Right kidney (tissue), 1 donor: ENCODE results near the gene TYW1B.
"Not testable (repeated sequence)": the region's sequence is repeated elsewhere in the genome, so short reads cannot be mapped to it uniquely, and the experiment has no call there.

ENCODE experiments used
- DNase-seq: peaks from one replicate; pipeline ENCODE4 v3.0.0-alpha.2; 2016

Gene TYW1B

GRCh38 chr7:72546586-72547237, 281.3 kb downstream of the TYW1B start:
- DNase-seq: not testable (repeated sequence)

GRCh38 chr7:72544531-72544930, 283.5 kb downstream of the TYW1B start:
- DNase-seq: not testable (repeated sequence)

- no peak for DNase-seq
Measured at GRCh38 chr7:72540923-72541322, 287.1 kb downstream of the TYW1B start.

DNA sequence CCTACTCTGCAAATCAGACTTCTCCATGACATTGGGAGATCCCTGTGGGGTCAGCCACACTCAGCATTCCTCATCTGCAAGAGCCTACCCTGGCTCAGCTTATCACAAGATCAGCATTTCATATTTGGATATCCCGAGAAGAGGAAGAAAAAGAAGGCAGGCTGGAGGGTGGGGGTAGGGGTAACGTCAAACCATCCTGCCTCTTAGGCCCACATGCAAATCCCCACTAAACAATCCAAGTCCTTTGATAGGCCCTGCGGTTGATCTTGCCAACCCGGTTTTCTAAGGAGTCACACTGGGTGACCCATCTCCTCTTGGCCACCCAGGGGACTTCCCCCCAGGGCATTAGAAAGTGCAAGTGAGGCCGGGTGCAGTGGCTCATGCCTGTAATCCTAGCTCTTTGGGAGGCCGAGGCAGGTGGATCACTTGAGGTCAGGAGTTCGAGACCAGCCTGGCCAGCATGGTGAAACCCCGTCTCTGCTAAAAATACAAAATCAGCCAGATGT, 287.8 kb downstream of the TYW1B start:
- DNase-seq: no peak

DNA sequence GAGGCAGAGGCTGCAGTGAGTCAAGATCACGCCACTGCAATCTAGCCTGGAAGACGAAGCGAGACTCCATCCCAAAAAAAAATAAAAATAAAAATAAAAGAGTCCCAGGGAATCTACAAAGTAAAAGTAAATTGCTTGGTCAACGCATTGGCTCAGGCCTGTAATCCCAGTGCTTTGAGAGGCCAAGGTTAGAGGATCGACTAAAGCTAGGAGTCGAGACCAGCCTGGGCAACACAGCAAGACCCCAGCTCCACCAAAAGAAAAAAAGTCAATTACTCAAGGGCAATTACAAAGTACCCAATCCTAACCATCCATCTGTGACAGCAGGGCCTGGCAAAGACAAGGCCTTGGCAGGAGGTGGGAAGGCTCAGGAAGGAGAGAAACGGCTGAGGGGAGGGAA, 288.3 kb downstream of the TYW1B start:
- DNase-seq: no peak

DNA sequence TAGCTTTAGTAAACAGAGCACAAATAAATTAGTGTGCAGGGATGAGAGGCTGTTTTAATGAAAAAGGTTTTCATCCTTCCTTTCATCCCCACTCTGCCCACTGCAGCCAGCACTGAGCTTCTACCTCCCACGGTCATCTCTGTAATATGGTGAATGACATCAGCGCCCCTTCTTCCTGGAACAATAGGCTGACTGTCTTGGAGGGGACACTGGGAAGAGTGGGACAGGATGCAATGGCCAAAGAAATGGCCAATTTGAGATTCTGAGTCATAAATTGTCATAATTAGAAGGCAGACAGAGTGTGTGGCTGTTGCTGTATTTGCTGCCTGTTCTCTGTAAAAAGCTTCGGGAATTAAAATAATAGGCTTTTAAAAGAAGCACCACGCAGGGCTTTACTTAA, 289.1 kb downstream of the TYW1B start:
- no peak for DNase-seq

DNA sequence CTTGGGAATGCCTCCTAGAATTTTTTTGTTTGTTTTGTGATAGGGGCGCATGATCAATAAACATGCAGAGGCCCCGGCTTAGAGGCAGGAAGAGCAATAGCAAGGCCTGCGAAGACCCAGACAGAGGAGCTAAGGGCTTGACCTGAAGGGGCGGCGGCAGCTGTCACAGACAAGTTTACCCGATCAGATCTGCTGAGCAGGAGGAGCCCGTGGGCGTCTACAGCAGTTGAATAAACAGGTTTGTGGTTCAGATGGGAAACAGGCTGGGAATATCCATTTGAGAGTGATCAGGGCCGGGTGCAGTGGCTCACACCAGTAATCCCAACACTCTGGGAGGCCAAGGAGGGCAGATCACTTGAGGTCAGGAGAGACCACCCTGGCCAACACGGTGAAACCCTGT, 289.9 kb downstream of the TYW1B start:
- no peak for DNase-seq

- not testable (repeated sequence) for DNase-seq
Measured at GRCh38 chr7:72536038-72536437, 292.0 kb downstream of the TYW1B start.

GRCh38 chr7:72531048-72531447, 297.0 kb downstream of the TYW1B start:
- DNase-seq: not testable (repeated sequence)
